Measurements from ENCODE around the gene PRKCQ.

Gene PRKCQ

GRCh38 chr10:6579904-6580278 is at the start of gene PRKCQ:
Gene PRKCQ, minus strand, starts transcription at chr10:6580276. Its CDS starts 65,141 bp downstream, at chr10:6515135.
- DNase-seq (ENCODE audit: low read depth) = no peak

GRCh38 chr10:6625428-6625827 is 45.4 kb upstream of the PRKCQ start:
- DNase-seq (ENCODE audit: low read depth) = no peak

- no peak for DNase-seq (ENCODE audit: low read depth)
Observed at GRCh38 chr10:6624392-6624791, 44.3 kb upstream of the PRKCQ start.

GRCh38 chr10:6622921-6623320 is 42.8 kb upstream of the PRKCQ start:
- no peak for DNase-seq (ENCODE audit: low read depth)

- no peak for DNase-seq (ENCODE audit: low read depth)
Observed at GRCh38 chr10:6621536-6621935, 41.5 kb upstream of the PRKCQ start.

GRCh38 chr10:6619660-6620059 is 39.6 kb upstream of the PRKCQ start:
- DNase-seq (ENCODE audit: low read depth) = no peak

GRCh38 chr10:6618340-6618739 is 38.3 kb upstream of the PRKCQ start:
- no peak for DNase-seq (ENCODE audit: low read depth)

GRCh38 chr10:6617309-6618076 is 37.4 kb upstream of the PRKCQ start:
- DNase-seq (ENCODE audit: low read depth) = no peak

- DNase-seq (ENCODE audit: low read depth) = no peak
Observed at GRCh38 chr10:6615971-6616370, 35.9 kb upstream of the PRKCQ start.

- no peak for DNase-seq (ENCODE audit: low read depth)
Observed at GRCh38 chr10:6612371-6612770, 32.3 kb upstream of the PRKCQ start.

- DNase-seq (ENCODE audit: low read depth) = no peak
Observed at GRCh38 chr10:6610647-6611046, 30.6 kb upstream of the PRKCQ start.

GRCh38 chr10:6609625-6610024 is 29.5 kb upstream of the PRKCQ start:
- no peak for DNase-seq (ENCODE audit: low read depth)

GRCh38 chr10:6607778-6608177 is 27.7 kb upstream of the PRKCQ start:
- no peak for DNase-seq (ENCODE audit: low read depth)

- no peak for DNase-seq (ENCODE audit: low read depth)
Observed at GRCh38 chr10:6607182-6607581, 27.1 kb upstream of the PRKCQ start.

- DNase-seq (ENCODE audit: low read depth) = no peak
Observed at GRCh38 chr10:6603142-6604125, 23.4 kb upstream of the PRKCQ start.

GRCh38 chr10:6602700-6603084 is 22.6 kb upstream of the PRKCQ start:
- no peak for DNase-seq (ENCODE audit: low read depth)

GRCh38 chr10:6602026-6602699 is 22.1 kb upstream of the PRKCQ start:
- no peak for DNase-seq (ENCODE audit: low read depth)

GRCh38 chr10:6601246-6601805 is 21.2 kb upstream of the PRKCQ start:
- DNase-seq (ENCODE audit: low read depth) = no peak

- DNase-seq (ENCODE audit: low read depth) = no peak
Observed at GRCh38 chr10:6600224-6600987, 20.3 kb upstream of the PRKCQ start.

GRCh38 chr10:6598679-6599078 is 18.6 kb upstream of the PRKCQ start:
- DNase-seq (ENCODE audit: low read depth) = no peak

- DNase-seq (ENCODE audit: low read depth) = no peak
Observed at GRCh38 chr10:6597478-6597877, 17.4 kb upstream of the PRKCQ start.

All from stimulated activated CD8-positive, alpha-beta memory T cell treated with anti-CD3 and anti-CD28 coated beads, Interleukin-4, amount 100 ng/mL, for 24 hours (primary cell).